Heart left ventricle (tissue), 13 donors: Measurements from ENCODE around the gene ME1.

Experiments
- CTCF ChIP-seq, 12 donors: fragments of 200-600 bp; sonication (generic) in 4 of 12; IDR thresholded peaks; one replicate each; pipeline versions ENCODE4 v1.5.0 to v1.8.0; 2018 to 2022; ENCODE audit warnings: antibody characterized with exemption in 12 of 12, mild to moderate bottlenecking in 5 of 12
- POLR2A ChIP-seq, 2 donors: fragments of 450-650 bp; IDR thresholded peaks; one replicate each; pipeline ENCODE4 v1.6.1; 2017; ENCODE audit warnings: antibody characterized with exemption in 2 of 2, mild to moderate bottlenecking in 2 of 2, moderate library complexity in 2 of 2
- donor health status: ischemic (EF 13 %, LVEDD 7.1; RV severe dilation, severe dysfunction).
- donor health status: DM: no; HTN: yes; CAD: no.
- donor health status: DM: no; HTN: no; CAD: no.
- donor health status: ischemic (EF 25% LVEDD 6.9; RV normal size, moderate dysfunction).
- donor health status: ischemic (EF 25% LVEDD 5.7; RV mildly dilated, moderate dysfunction).
- donor health status: ischemic (EF 35%, LVEDD 5.7; RV mildly dilated, moderate dysfunction).
- donor health status: nonischemic (EF 11% LVEDD 7.7; RV severe dilation, severe dysfunction).
- donor health status: DM: yes; HTN: yes; CAD: no.
- donor health status: PGD.
- donor health status: ischemic (EF 29% LVEDD 5.4; RV normal size, mild dysfunction).
- donor health status: nonischemic (EF 23%, LVEDD 6.1; RV moderate dilation, normal function).

DNA sequence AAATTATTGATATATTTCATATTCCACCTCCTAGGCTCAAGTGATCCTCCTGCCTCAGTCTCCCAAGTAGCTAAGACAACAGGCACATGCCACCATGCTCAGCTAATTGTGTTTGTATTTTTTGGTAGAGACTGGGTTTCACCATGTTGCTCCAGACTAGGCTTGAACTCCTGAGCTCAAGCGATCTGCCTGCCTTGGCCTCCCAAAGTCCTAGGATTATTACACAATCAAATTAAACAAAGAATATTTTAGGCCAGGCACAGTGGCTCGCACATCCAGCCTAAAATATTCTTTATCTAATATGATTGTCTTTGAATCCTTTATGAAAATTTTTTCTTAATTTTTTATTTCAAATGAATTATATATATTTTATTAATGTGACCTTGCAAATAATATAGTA is 17.8 kb downstream of the ME1 start:
- TF ChIP-seq POLR2A (IDR thresholded peaks at IDR 0.05) (no peak), CTCF (IDR thresholded peaks at IDR 0.05) (no peak)
